ENCODE measurements around the gene DCBLD2.

The DCBLD2 gene

DNA sequence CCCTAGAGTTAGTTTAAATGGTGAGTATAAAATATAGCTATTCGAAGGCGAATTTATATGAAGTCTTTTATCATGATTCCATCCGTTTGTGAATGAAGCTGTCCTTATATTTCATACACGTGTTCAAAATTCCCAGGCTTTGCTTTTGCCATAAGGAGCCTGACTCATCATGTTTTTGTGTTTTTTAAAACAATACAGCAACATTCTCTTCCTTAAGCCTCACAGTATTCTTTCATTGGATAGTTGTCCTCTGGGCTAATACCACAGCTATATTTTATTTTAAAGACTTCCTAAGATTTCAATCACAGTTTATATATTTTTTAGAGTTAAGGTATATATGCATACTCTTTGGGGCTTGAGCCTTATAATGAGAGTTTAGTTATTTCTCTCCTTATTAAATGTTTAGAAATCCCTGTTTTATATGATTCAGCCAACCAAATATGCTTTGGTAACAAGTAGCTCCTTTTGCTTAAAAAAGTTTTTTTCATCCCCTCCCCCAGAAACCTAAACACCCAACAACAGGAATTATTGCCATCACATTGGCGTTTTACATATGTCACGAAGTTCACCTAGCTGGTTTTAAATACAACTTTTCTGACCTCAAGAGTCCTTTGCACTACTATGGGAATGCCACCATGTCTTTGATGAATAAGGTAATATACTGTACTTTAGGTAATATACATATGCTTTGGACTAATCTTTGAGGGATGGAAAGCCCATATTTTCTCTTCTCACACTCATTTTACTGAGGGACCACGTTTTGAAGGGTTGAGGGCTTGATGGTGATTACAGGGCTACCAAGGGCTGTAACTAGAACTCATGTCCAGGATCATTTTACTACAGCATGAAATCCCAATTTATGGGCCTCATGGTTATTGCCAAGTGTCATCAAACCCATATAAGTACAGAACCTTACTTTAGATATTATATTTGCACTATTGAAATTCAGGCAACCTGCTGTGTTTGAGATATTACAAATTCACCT is 109.9 kb downstream of the DCBLD2 start:
- no peak for DNase-seq

DNA sequence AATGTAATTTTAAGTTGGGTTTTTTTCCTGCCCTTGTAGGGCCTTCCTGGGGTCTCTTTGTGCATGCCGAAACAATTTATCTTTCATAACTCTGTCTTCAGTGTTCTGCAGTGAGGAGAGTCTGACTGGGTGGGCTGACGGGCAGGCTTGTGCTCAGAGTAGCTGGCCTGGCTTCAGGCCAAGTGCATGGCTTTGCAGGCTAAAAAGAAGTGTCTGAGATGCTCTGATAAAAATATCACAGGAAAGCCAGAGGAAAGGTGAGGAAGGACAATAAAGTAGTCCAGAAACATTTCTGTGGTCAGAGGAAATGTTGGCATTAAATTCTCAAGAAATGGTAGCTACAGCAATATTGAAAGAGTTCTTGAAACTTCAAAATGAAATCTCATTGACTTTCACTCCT is 112.8 kb downstream of the DCBLD2 start:
- DNase-seq = no peak

DNA sequence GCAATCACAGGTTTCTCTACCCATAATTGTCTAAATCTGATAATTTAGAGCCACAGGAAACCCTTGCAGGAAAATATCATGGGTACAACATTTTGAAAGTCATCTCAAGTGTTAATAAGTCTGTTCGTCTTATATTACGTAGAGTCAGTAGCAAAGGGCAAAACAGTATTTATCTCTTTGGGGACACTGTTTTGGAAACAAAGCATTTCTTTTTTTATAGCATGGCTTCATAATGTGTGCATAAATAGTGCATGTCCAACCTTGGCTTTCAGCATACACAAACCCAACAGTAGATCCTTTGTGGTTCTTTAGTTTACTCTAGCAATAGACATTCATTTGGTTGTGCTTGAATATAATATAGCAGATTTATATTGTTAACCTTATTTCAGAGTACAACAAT is 114.3 kb downstream of the DCBLD2 start:
- no peak for DNase-seq

DNA sequence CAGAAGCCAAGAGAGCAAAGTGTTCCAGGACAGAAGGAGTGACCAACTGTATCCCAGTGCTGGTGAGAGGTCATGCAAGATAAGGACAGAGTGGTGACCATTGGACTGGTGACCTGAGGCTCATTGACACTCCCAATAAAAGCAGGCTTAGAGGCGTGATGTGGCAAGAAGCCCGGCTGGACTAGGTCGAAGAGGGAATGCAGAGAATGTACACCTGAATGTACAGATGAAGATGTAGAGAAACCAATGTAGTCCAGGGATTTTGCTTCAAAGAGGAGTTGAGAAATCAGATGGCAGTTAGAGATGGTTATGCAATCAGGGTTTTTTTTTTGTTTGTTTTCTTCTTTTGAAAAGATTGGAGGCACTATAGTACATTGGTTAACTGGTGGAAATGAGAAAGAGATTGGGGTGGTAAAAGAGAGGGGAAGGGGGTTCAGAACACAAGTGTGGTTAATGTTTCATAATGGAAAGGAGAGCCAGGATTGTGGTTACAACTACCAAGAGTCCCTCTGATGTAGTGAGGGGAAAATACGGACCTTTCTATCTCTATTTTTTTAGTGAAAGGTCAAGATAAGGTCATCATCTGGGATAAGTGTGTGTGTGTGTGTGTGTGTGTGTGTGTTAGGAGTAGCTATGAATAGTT is 115.0 kb downstream of the DCBLD2 start:
- DNase-seq = no peak

DNA sequence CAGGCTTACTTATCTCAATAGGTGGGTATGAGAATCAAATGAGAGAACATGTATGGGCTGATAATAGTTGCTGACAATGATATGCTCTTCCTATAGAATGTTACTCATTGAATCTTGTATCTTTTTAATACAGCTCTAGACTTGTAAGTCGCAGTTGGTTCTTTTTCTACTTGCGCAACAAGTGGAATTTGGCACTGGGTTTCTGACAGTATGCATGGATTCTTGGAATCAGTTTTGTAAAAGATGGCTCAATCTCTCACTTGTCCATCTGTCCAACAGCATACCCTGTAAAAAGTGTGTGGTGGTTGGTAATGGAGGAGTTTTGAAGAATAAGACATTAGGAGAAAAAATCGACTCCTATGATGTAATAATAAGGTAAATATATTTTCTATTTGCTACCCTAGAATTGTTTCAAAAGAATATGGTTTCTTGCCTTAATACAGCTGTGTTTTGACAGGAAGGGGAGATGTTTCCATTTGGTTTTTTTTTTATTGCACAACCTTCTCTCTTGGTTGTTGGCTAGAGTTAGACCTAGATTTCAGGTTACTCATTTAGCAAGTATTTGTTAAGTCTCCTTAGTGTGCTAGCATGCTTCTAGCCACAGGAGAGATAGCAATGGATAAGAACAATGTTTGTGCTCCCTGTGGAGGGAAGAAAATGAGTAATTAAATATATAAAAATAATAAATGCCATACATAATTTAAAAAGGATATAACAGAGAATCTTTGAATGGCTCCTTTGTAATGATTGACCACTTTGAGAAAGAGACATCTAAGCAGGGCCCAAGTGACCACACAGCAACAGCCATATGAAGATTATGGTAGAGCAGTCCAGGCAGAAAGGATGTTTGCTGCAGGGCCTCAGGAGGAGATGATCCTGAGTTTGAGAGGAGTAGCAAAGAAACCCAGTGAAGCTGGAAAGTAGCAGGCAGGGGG is 116.6 kb downstream of the DCBLD2 start:
- no peak for DNase-seq

DNA sequence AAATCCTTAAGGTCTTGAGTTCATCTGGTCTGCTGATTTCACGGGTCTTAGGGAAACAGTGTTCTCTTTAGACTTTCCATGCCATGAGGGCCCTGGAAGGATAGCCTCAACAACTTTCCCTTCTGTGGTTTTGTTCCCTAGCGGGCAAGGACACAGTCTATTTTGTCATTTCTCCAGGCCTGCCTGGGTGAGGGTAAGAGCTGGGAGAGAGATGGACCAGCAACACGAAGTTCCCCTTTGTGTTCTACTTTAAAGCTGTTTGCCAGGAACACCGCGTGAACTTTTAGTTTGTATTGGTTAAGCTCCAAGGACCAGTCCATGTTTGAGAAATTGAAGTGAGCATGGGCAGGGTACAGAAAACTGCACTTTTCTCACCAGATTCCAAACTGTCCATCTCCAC is 117.5 kb downstream of the DCBLD2 start:
- no peak for DNase-seq

DNA sequence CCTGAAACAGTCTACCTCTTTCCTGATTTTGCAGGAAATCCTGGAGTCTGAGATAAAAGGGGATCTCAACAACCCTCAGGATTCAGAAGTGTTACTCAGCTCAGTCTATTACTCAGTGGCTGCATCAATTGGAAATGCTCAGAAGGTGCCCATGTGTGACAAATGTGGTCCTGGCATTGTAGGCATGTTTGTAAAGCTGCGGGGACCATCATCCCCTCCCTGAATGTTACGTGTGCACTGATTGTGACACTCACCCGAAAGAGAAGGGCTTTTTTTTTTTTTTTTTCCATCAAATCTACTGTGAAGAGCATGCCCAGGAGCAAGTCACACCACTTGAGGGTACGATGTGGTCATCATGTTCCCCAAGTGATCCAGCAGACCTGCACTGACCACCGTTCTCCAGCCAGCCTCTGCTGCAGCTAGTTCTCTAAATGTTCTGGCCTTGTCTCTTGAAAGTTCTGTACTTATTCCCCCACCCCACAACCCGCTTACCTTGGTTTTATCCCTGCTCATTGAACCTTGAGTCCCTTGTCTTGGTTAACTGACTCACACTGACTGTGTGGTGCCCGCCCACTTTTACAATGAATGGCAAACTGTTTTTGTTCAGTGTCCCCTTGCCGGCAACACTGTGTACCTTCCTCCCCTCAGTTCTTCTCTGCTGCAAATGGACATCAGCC is 118.5 kb downstream of the DCBLD2 start:
- no peak for DNase-seq

DNA sequence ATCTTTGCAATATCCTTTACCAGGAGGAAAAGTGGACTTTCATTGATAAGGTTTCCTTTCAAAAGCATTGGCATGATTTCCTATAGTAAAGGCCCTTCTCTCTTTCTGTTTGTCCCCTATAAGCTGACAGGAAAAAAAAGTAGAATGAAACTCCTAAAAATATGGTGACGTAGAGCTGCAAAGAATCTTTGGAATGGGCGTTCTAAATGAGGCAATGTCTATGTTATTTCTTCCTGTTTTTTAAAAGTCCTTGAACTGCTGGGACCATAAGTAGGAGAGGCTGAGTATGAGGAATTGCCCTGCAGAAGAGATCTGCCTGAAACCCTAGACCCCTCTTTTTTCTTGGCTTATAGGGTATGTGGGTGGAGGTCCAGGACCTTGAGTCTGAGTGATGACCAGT is 121.2 kb downstream of the DCBLD2 start:
- no peak for DNase-seq

DNA sequence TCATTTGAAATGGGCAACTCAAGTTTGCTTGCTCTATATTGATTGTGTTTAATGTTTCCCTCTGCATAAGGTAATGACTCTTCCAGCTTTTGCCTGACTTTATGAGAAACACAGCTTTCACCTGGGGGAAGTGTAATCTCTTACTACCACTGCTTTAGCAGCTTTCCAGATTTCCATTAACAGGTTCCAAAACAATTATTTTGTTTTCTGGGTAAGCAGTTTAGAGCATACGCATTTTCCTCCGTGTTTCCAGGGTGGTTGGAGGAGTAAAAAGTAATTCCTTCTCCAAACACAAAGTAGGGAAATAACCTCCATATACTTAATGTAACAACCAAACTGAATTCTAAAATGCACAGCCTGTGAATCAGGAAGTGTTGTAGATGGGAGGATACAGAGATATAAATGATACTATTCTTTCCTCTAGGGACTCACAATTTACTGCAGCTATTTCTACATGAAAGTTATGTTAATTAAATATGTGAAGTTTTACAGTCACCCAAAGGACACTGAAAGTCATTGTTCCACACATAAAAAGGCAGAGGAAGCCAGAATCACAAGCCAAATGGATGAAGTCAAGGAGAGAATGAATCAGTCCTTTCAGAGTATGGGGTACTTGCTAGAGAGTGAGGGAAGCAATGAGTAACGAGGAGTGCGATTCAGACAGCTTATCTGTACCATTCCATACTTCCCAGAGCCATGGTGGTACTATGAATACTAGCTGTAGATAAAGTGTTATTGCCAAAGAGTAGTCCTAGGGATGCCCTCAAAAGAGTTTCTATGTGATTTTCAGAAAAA is 121.8 kb downstream of the DCBLD2 start:
- no peak for DNase-seq

DNA sequence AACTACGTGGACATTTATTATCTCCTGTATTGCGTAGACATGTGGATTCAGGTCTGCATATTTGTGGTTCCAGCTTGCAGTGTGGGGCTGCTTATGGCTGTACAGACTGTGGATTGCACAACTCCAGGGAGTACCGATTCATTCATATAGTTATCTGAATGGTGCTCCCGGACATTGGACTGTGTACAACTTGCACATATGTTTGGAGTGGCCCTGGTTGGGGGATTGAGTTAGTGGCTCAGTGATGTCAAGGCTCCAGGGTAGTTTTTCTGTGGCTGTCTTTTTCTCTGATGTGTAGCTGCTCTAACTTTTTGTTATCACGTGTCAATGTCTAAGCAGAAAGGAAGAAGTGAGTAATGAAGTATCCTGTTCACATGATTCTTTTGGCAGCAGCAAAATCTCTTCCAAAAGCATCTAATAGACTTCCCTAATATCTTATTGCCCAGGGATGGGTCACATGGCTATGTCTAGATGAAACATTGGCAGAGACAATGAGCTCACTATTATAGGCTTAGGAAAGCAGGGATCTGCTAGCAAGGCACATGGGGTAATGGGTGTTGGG is 122.6 kb downstream of the DCBLD2 start:
- DNase-seq = no peak

DNA sequence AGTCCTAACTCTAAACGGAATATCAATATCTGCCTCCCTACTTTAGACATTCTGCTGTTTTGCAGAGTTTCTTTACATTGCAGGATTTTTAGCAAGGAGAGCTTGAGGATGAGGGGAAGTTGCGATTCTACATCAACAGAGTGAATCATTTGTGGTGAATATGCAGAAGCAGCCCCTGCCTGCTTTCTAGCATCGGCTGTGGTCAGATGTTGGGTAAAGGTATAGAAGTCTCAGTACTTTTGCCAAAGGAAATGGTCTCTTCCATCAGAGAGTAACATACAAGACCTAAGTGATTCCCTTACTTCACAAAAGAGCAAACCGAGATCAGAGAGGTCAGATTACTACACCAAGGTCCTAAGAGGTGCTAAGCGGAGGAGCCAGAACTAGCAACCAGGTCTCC is 123.1 kb downstream of the DCBLD2 start:
- no peak for DNase-seq

DNA sequence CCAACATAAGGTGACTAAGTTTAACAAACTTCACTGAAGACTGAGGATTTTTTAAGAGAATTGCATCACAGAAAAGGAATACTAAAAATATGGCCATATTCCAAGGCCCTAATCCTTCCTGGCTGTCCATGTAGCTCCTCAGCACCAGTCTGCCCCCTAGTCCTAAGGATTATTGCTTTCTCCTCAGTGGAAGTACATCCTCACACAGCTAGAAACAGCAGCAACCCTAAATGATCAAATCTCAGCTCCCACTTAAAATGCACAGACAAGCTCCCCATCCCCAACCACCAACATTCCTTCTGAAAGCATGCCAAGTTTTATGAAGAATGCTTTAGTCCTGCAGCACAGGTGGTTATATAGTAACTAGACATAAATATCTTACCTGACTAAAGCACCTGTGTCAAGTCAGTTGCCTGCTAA is 123.7 kb downstream of the DCBLD2 start:
- no peak for DNase-seq

DNA sequence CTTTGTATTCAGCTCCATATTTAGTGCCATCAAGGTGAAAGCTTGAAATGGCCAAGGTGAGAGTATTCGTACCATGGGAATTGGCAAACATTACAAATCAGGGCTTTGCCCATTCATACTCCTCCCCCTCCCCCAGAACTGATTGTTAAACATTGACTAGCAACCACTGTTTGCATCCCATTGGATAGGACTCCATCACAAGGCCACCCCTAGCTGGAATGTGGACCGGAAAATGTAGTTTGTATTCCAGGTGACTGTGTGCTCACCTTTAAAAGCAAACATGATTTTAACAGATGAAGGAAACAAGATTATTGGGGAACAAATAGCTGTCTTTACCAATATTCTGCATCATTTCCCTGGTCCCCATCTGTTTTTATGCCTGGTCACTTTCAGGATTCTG is 124.2 kb downstream of the DCBLD2 start:
- no peak for DNase-seq

DNA sequence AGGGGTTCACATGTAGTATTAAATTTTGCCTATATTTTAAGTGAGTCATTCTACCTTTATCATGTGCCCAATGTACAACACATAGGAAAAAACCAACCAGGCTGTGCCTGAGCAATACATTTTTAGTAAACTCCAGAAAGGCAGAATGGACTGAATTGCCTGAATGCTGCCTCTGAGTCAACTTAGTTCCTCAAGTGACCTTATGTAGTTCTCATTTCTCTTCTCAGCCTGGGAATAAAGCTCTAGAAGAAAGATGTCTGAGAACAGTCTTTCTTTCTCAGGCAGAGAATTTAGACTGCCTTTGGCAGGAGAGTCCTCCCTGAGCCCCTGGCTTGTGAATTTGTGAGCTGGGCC is 125.4 kb downstream of the DCBLD2 start:
- no peak for DNase-seq

DNA sequence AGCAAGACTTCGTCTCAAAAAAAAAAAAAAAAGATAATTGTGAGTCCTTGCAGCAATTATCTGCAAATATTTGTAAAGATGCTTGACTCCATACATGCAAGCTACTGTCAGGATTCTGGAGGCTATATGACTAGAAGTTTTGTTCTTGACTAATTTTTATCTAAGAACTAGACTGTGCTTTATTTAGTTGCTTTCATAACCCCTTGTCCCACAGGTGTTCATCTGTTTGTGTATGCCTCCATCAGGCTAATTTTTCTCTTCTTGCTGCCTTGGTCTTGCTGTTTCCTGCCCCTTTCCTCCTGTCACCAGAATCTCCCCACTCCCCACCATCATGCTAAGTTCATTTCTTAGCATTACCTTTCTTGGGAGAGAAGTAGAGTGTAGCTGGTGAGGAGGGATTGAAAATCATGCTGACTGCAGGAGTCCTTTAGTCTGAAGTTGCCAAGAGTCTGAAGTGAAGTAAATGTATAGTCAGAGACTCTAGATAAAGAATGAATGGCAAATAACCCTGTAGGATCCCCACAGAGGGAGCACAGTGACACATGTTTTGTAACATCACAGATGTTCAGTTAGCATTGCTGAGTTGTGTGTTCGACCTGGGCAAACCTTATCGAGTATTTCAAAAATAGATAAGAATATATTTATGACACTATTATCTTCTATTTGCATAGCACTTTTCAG is 125.9 kb downstream of the DCBLD2 start:
- no peak for DNase-seq

DNA sequence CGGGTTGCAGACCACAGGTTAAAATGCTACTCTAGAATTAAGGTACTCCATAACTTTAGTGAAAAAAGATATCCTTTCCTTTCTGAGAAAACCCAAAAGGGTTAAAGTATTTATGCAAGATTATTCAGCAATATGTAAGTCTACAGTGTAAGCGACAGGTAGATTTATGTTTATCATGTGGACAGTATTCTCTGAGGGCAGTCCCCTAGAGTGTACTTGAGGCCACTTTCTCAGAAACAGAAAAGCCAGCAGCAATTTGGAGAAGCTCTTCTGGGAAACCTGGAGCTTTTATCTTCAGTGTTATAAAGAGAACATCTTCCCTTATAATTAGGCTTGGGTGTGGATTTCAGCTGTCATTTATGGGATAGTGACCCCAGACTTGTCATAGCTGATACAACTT is 129.5 kb downstream of the DCBLD2 start:
- DNase-seq = no peak

DNA sequence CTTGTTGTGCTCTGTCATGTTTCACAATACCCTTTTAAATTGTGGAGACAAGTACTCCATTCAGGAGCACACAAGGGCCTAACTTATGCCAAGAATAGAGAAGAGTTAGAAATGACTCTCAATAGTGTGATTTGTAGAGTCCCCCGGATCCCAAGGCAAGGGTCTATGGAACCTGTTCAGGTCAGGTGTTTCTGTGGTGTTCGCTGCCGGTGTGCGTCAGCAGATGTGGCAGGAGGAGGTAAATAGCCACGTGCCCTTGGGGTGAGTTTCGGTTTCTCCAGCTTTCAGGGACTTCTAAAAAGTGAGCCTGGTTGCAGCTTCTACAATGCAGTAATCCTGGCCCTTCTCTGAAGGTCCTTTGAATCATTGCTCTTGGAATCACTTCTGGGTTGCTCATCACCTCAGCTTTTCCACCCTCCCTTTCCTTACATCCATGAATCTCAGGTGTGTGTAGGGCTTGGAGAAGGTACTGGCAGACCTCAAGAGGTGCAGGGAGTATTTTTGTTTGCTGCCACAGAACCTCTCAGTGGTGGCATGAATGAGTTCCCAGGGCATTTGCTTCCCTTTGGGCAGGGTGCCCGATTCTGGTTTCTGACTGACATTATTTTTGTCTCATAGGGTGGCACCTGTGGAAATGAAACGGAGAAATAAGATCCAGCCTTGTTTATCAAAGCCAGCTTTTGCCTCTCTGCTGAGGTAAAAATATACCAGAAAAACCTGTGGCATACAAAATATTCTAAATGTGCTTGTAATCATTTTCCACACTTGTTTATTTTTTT is 131.0 kb downstream of the DCBLD2 start:
- no peak for DNase-seq

DNA sequence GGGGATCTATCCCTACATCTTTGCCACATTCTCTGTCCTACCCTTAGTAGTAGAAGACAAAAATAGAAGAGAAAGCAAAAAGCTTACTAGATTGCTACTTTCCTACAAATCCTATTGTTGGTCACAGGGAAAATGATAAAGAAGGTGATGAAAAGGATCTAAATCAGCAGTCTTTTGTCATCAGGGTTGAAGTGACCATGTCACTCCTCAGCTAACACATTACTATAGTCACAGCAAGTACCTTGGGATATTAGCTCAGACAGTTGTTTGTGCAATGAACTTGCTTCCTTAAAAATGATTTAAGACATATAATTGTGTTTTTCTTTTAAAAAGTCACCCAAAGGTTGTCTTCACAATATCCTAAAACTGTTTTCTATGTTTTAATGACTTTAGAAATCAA is 132.0 kb downstream of the DCBLD2 start:
- no peak for DNase-seq

DNA sequence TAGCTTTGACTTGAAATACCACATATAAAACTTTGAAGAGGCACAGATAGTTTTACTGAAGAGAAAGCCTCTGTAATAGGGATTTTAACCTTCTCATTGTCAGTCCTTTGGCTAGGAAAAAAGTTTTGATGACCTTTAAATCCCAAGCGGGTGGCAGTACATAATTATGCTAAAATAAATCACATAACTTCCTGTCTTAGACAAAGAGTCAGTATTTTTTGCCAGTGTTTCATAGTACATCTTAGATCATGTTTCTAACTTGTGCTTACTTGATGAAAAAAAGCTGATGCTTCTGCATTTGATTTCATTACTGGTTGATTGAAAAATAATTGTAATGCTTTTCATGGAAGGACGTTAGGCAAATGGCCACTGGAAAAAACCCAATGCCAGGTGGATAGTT is 132.5 kb downstream of the DCBLD2 start:
- no peak for DNase-seq

DNA sequence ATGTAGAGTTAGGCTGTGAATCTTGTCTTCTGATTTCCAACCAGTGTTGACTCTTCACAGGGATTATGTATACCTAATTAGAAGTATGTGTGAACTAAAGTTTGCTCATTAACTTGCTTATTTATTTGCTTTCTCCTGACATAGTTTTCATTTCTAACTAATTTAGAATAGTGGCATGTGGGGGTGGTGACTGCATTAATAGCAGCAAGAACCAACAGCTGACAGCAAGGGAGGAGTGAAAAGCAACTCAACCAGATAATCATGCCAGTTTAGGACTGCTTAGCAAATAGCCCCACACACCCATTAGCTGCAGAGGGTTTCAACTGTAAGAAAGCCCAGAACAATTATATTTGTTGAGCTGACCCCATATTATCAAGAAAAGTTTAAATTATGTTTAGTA is 134.6 kb downstream of the DCBLD2 start:
- no peak for DNase-seq
